ENCODE measurements around the gene ROR1. TPM values are rescaled to one million over a fixed set of nuclear protein-coding genes. Genes with fewer than 3 reads are reported as not detected.

Gene ROR1
- total and polyA plus RNA-seq, 10 of the 15 experiments (the other 5 are each of a cell fraction or from before 2014, with no cell fraction given): 0.02 to 0.08 (median 0.05) TPM; not detected in 6

DNA sequence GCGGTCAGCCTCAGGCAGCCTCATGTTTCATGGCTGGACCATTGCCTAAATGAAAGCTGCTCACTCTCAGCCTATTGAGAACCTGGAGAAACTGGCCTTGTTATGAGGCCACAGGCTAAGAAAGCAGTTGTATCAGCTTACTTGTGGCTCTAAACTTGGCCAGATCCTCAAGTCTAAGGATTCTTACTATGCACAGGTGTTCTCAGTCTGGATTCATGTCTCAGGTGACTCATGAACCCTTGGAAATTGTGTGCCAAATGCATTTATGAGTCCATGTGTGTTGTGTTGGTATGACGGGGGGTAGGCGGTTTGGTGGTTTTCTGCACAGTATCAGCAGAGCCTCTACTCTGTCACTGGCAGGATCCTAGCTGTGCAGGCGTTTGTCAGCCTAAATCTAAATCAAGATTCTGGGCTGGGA is 90.4 kb downstream of the ROR1 start:
- H3K4me2 ChIP-seq (ENCODE audit: control insufficient read depth, insufficient read depth): no peak overlapping the region
- CTCF ChIA-PET: interaction anchor here (1.0 to 1.8 kb wide), 6 partner anchors 19 to 190 kb away, joined by 3 to 7 read pairs (median 4); no protein-coding TSS in a partner anchor
- no TSS peak for BruUV-seq (replicated peaks)
- POLR2A ChIA-PET: no interaction called here
- H3K79me2 ChIP-seq (ENCODE audit: control insufficient read depth, insufficient read depth, low read length): no peaks in the 10 kb centered on the region
- WGBS (ENCODE audit: insufficient coverage, insufficient replicate concordance, low lambda C conversion rate, missing lambda C conversion rate): 50% methylated on average over 4 of the region's 4 CpGs
- no peak for ATAC-seq
- H3K9me3 ChIP-seq (replicated peaks; ENCODE audit: control insufficient read depth, insufficient read depth, low read length): no peaks in the 10 kb centered on the region
- intact Hi-C loops (cut with micrococcal nuclease; ENCODE audit: unreplicated experiment) (no loop called here), in situ Hi-C loops (cut with MboI) (no loop called here)
- no peaks in the 10 kb centered on the region for H3K4me1 ChIP-seq (ENCODE audit: control insufficient read depth, insufficient read depth, low read length)
- H3K27ac ChIP-seq (ENCODE audit: control insufficient read depth, insufficient read depth): no peak overlapping the region
- H3K27me3 ChIP-seq (replicated peaks in 1 of 2; ENCODE audit: control insufficient read depth in 2 of 2, insufficient read depth in 2 of 2, low read length in 1 of 2): no peaks in the 10 kb centered on the region; a peak in 2 of 4 replicates
- no peak for FAIRE-seq
- H3K9ac ChIP-seq (ENCODE audit: control insufficient read depth, insufficient read depth, low read length): no peak overlapping the region
- RAD21 ChIA-PET (ENCODE audit: unreplicated experiment): interaction anchor here (1.5 kb wide), 1 partner anchor 273 kb away, joined by 3 read pairs; no protein-coding TSS in a partner anchor
- TF ChIP-seq BCLAF1 (IDR thresholded peaks at IDR 0.05): no peak
- no peak for TF ChIP-seq E4F1 (IDR thresholded peaks at IDR 0.05; ENCODE audit: borderline replicate concordance, partially characterized antibody)
- TF ChIP-seq, protein P1, sequence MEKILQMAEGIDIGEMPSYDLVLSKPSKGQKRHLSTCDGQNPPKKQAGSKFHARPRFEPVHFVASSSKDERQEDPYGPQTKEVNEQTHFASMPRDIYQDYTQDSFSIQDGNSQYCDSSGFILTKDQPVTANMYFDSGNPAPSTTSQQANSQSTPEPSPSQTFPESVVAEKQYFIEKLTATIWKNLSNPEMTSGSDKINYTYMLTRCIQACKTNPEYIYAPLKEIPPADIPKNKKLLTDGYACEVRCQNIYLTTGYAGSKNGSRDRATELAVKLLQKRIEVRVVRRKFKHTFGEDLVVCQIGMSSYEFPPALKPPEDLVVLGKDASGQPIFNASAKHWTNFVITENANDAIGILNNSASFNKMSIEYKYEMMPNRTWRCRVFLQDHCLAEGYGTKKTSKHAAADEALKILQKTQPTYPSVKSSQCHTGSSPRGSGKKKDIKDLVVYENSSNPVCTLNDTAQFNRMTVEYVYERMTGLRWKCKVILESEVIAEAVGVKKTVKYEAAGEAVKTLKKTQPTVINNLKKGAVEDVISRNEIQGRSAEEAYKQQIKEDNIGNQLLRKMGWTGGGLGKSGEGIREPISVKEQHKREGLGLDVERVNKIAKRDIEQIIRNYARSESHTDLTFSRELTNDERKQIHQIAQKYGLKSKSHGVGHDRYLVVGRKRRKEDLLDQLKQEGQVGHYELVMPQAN (conservative IDR thresholded peaks at IDR 0.05): no peak
- no peak for TF ChIP-seq BCL11A (IDR thresholded peaks at IDR 0.05; ENCODE audit: low read depth, low read length)
- no peak for TF ChIP-seq RELA (IDR thresholded peaks at IDR 0.05; ENCODE audit: borderline replicate concordance, partially characterized antibody)
- DNase-seq (ENCODE audit: low read depth, low spot score): no peak
- no peaks in the 10 kb centered on the region for H3K36me3 ChIP-seq (ENCODE audit: control insufficient read depth in 2 of 2, insufficient read depth in 2 of 2, low read length in 1 of 2)
- H3K4me3 ChIP-seq: no peak overlapping the region
- no peaks in the 10 kb centered on the region; the same call in 1 of the 2 replicates for H4K20me1 ChIP-seq (ENCODE audit: control insufficient read depth, insufficient read depth)
- no peak overlapping the region for H2AFZ ChIP-seq (ENCODE audit: control insufficient read depth, low read depth, low read length)
- SMC1A ChIA-PET (ENCODE audit: uncharacterized antibody, unreplicated experiment): interaction anchor here (0.6 kb wide), 1 partner anchor 50 kb away, joined by 3 read pairs; no protein-coding TSS in a partner anchor
